IMR-90 (cell line): Measurements from ENCODE around the gene ZDHHC14. TPM values are rescaled to one million over a fixed set of nuclear protein-coding genes. Genes with fewer than 3 reads are reported as not detected.
A peak's percentile ranks its signal among the peaks of the same experiment; 100 is the strongest.

Experiments used
- ATAC-seq: fragments of 200-7000 bp; cut with Tn5 transposase; 2 replicates; pipeline ENCODE4 v1.9.1; 2020; ENCODE audit warnings: low read depth, mild to moderate bottlenecking, moderate library complexity
- BruUV-seq: library from RNA; stranded (reverse); fragments of 400-500 nt; replicated peaks from 2 replicates; lab custom pipeline; 2021; lab: Mats Ljungman, UMichigan
- CTCF ChIA-PET: fragments of 300-600 bp; formaldehyde crosslinking; extraction: SDS; loops from one replicate; lab custom pipeline; 2021; ENCODE audit warnings: antibody characterized with exemption; lab: Yijun Ruan, JAX
- POLR2A ChIA-PET: fragments of 300-600 bp; sonication (Branson Sonifier 250); formaldehyde crosslinking; loops from one replicate; lab custom pipeline; 2022; ENCODE audit warnings: antibody characterized with exemption; ENCODE audit not compliant: unreplicated experiment; lab: Charles Lee
- DNase-seq: peaks from one replicate; pipeline ENCODE4 v3.0.0; 2013
- H2AFZ ChIP-seq: replicated peaks from 2 replicates; pipeline ENCODE3; 2013; ENCODE audit warnings: low read length, mild to moderate bottlenecking; ENCODE audit not compliant: poor library complexity
- H2AK5ac ChIP-seq: 2 replicates; pipeline ENCODE4 v1.6.1; 2013; ENCODE audit warnings: low read depth, low read length, inconsistent platforms
- H2AK9ac ChIP-seq: replicated peaks from 2 replicates; pipeline ENCODE3; 2013; ENCODE audit warnings: mild to moderate bottlenecking, low read depth, low read length, moderate library complexity; ENCODE audit not compliant: poor library complexity
- H2BK120ac ChIP-seq: 2 replicates; pipeline ENCODE4 v1.6.1; 2013; ENCODE audit warnings: low read depth, low read length, inconsistent platforms
- H2BK15ac ChIP-seq: 3 replicates; pipeline ENCODE4 v1.6.1; 2013; ENCODE audit warnings: low read depth, low read length, inconsistent platforms
- H2BK20ac ChIP-seq: 2 replicates; pipeline ENCODE4 v1.6.1; 2013; ENCODE audit warnings: low read depth, mild to moderate bottlenecking, inconsistent platforms, low read length, moderate library complexity
- H2BK5ac ChIP-seq: 2 replicates; pipeline ENCODE4 v1.6.1; 2013; ENCODE audit warnings: mild to moderate bottlenecking, low read depth, low read length, inconsistent platforms; ENCODE audit not compliant: poor library complexity, severe bottlenecking
- H3K14ac ChIP-seq: replicated peaks from 2 replicates; pipeline ENCODE4 v1.6.1; 2013; ENCODE audit warnings: low read depth, low read length, inconsistent platforms
- H3K18ac ChIP-seq: 2 replicates; pipeline ENCODE4 v1.6.1; 2013; ENCODE audit warnings: low read depth, low read length, control low read depth
- H3K23ac ChIP-seq: 2 replicates; pipeline ENCODE4 v1.6.1; 2013; ENCODE audit warnings: low read depth, low read length, inconsistent platforms
- H3K27ac ChIP-seq: 2 replicates; pipeline ENCODE4 v1.5.1; 2013; ENCODE audit warnings: mild to moderate bottlenecking, control low read depth, low read length; ENCODE audit not compliant: insufficient read depth
- H3K27me3 ChIP-seq: 2 replicates; pipeline ENCODE4 v1.6.1; 2013; ENCODE audit warnings: low read length; ENCODE audit not compliant: control insufficient read depth, insufficient read depth
- H3K36me3 ChIP-seq: 2 replicates; pipeline ENCODE4 v1.6.1; 2013; ENCODE audit warnings: low read length, mixed read lengths; ENCODE audit not compliant: control insufficient read depth, insufficient read depth
- H3K4ac ChIP-seq: 2 replicates; pipeline ENCODE4 v1.6.1; 2013; ENCODE audit warnings: low read depth, low read length, inconsistent platforms
- H3K4me1 ChIP-seq: 2 replicates; pipeline ENCODE4 v1.6.1; 2013; ENCODE audit warnings: low read length, mixed read lengths; ENCODE audit not compliant: control insufficient read depth, insufficient read depth
- H3K4me2 ChIP-seq: 2 replicates; pipeline ENCODE4 v1.6.1; 2013; ENCODE audit warnings: low read depth, mild to moderate bottlenecking, control low read depth, low read length, moderate library complexity
- H3K4me3 ChIP-seq: 2 replicates; pipeline ENCODE4 v1.5.1; 2013; ENCODE audit warnings: low read depth, mild to moderate bottlenecking, control low read depth, low read length, moderate library complexity; ENCODE audit not compliant: insufficient read depth
- H3K56ac ChIP-seq: 2 replicates; pipeline ENCODE4 v1.6.1; 2013; ENCODE audit warnings: low read length, inconsistent platforms; ENCODE audit not compliant: insufficient read depth; ENCODE audit errors: extremely low read depth
- H3K79me1 ChIP-seq, 2 experiments: 2 replicates each; pipeline ENCODE4 v1.6.1; 2013; ENCODE audit warnings: low read length in 2 of 2, inconsistent platforms in 1 of 2, low read depth in 1 of 2
- H3K9ac ChIP-seq: 2 replicates; pipeline ENCODE4 v1.6.1; 2013; ENCODE audit warnings: low read depth, low read length, control low read depth
- H3K9me1 ChIP-seq: 2 replicates; pipeline ENCODE4 v1.6.1; 2013; ENCODE audit warnings: low read length, inconsistent platforms; ENCODE audit not compliant: insufficient read depth
- H3K9me3 ChIP-seq: 2 replicates; pipeline ENCODE4 v1.6.1; 2013; ENCODE audit warnings: low read length; ENCODE audit not compliant: control insufficient read depth, insufficient read depth
- H4K20me1 ChIP-seq: 2 replicates; pipeline ENCODE4 v1.6.1; 2013; ENCODE audit warnings: low read length, inconsistent platforms; ENCODE audit not compliant: insufficient read depth
- H4K5ac ChIP-seq: 2 replicates; pipeline ENCODE4 v1.6.1; 2013; ENCODE audit warnings: mild to moderate bottlenecking, low read depth, low read length, control low read depth
- H4K8ac ChIP-seq, 2 experiments: 2 replicates each; pipeline ENCODE4 v1.6.1; 2013; ENCODE audit warnings: low read depth in 2 of 2, low read length in 2 of 2, control low read depth in 1 of 2, inconsistent platforms in 1 of 2
- H4K91ac ChIP-seq: 2 replicates; pipeline ENCODE4 v1.6.1; 2013; ENCODE audit warnings: low read depth, low read length, inconsistent platforms; ENCODE audit not compliant: insufficient read depth
- MAZ ChIP-seq: IDR thresholded peaks from 2 replicates; pipeline ENCODE4 v1.6.1; 2012; ENCODE audit warnings: low read depth, mild to moderate bottlenecking, low read length, improper control_type of control experiment, moderate library complexity, borderline replicate concordance
- RAD21 ChIP-seq: IDR thresholded peaks from 2 replicates; pipeline ENCODE4 v1.6.1; 2012; ENCODE audit warnings: low read length, improper control_type of control experiment
- RCOR1 ChIP-seq: IDR thresholded peaks from 2 replicates; pipeline ENCODE4 v1.6.1; 2012; ENCODE audit warnings: mild to moderate bottlenecking, low read length, improper control_type of control experiment; ENCODE audit not compliant: insufficient replicate concordance
- RFX5 ChIP-seq: IDR thresholded peaks from 2 replicates; pipeline ENCODE4 v1.8.0; 2012; ENCODE audit warnings: low read depth, mild to moderate bottlenecking, low read length, moderate library complexity
- SMC3 ChIP-seq: fragments of 150-350 bp; IDR thresholded peaks from 2 replicates; pipeline ENCODE4 v1.6.1; 2016; ENCODE audit warnings: low read depth, mild to moderate bottlenecking, antibody characterized with exemption, low read length, moderate library complexity
- WGBS, 2 experiments: methylation state at CpG; one replicate each; pipeline versions ENCODE4 v1.1.5 to v1.1.7; 2013; ENCODE audit warnings: missing lambda C conversion rate in 2 of 2; ENCODE audit not compliant: insufficient read length in 1 of 2; ENCODE audit errors: extremely low coverage in 2 of 2; 5-methylcytosine and 5-hydroxymethylcytosine counted together
- dilution Hi-C: fragments of 300-500 bp; cut with HindIII; formaldehyde crosslinking; loops from one replicate; pipeline ENCODE4 v1.14.3; 2018; ENCODE audit warnings: low sequenced_read_pairs; ENCODE audit not compliant: unreplicated experiment
- in situ Hi-C: fragments of 300-500 bp; cut with MboI; formaldehyde crosslinking; loops from 3 replicates; pipeline ENCODE4 v1.14.3; 2019; ENCODE audit warnings: low sequenced_read_pairs, inconsistent platforms, mixed read lengths
- intact Hi-C: fragments of 100-400 bp; cut with micrococcal nuclease; formaldehyde crosslinking; loops from 2 replicates; pipeline ENCODE4 v1.10.0; 2022
- polyA plus RNA-seq, 3 experiments: library from polyadenylated mRNA; depleted of rRNA; stranded (reverse); fragments of >200 nt; gene quantifications; 2 replicates each; pipeline ENCODE4 v1.2.3, GENCODE V29; 2012; ENCODE audit warnings: low replicate concordance in 1 of 3
- total RNA-seq: library from RNA; depleted of rRNA; stranded (reverse); fragments of >200 nt; gene quantifications from 2 replicates; pipeline ENCODE4 v1.2.3, GENCODE V29; 2012
- TF ChIP-seq, protein P1 (sequence below): conservative IDR thresholded peaks from 2 replicates; pipeline ENCODE4 v1.5.1; 2012; ENCODE audit warnings: mild to moderate bottlenecking, low read depth, low read length, improper control_type of control experiment

The ZDHHC14 gene
- total and polyA plus RNA-seq, 2 of the 4 experiments (the other 2 are of a cell fraction) = 0.90 to 2.0 TPM

DNA sequence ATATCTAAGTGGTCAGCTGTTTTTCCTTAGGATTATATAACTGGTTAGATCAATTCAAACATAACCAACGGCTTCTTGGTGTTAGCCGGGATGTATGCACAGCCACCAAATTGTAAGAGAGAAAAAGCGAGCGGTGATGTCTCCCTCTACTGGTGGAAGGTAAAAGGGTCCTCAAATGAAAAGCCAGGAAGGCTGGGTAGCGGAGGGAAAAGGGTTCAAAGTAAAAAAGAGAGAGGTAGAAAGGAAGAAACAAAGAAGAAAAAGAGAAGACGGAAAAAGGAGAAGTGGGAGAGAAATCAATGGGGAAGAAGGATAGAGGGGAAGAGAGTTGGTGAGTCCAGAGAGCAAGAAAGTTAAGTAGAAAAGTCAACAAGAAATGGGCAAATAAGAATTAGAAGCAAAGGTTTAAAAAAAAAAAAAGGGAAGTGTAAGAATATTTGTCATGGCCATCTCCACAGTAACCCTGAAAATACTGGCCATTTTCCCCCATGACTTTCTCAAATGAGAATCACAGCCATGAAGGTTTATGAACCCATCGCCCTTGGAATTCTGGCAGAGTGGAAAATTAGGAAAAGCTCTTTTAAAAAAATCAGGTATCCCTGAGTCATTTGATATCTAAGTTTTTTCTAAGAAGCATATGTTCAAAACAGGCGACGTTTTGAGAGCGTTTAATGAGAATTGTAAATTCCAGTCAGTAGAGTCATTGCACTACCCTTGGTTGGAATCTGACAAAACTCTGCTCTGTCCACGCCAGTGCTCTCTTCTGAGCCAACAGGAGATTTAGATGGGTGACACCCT is 286.4 kb downstream of the ZDHHC14 start:
- no peak overlapping the region for H4K5ac ChIP-seq
- DNase-seq (peak; percentile 70), ATAC-seq (peak; percentile 45)
- no peak overlapping the region for H2AFZ ChIP-seq
- no peaks in the 10 kb centered on the region for H3K79me1 ChIP-seq
- no peak overlapping the region for H2BK5ac ChIP-seq
- no peak overlapping the region for H4K8ac ChIP-seq
- H2AK5ac ChIP-seq = no peak overlapping the region
- 50% methylated on average over 4 of the region's 11 CpGs; no CpG with 5 or more reads in 1 of the 2 experiments for WGBS, 2 experiments
- no TSS peak for BruUV-seq
- H3K36me3 ChIP-seq = no peaks in the 10 kb centered on the region
- H3K4me2 ChIP-seq = no peak overlapping the region
- no peak overlapping the region for H4K91ac ChIP-seq
- no peak overlapping the region for H2AK9ac ChIP-seq
- no peak overlapping the region for H3K4me3 ChIP-seq
- intact Hi-C loops (loop anchor here (1.0 to 10.0 kb wide), 4 partner anchors 87 to 353 kb away; no protein-coding TSS in a partner anchor), in situ Hi-C loops (loop anchor here (5.0 kb wide), 1 partner anchor 355 kb away; no protein-coding TSS in a partner anchor), dilution Hi-C loops (no loop called here)
- H3K4ac ChIP-seq = no peak overlapping the region
- H3K4me1 ChIP-seq = peaks cover 10% of the 10 kb centered on the region; the same call in 1 of the 2 replicates
- H3K27me3 ChIP-seq = no peaks in the 10 kb centered on the region
- CTCF ChIA-PET = interaction anchor here (0.6 to 2.2 kb wide), 12 partner anchors 16 to 352 kb away, joined by 3 to 15 read pairs (median 5); no protein-coding TSS in a partner anchor
- no peak overlapping the region for H3K23ac ChIP-seq
- H3K27ac ChIP-seq = no peak overlapping the region
- no peak overlapping the region for H2BK15ac ChIP-seq
- H3K9me1 ChIP-seq = no peaks in the 10 kb centered on the region; the same call in 1 of the 2 replicates
- TF ChIP-seq RCOR1 = no peak
- no peak for TF ChIP-seq MAZ
- TF ChIP-seq, protein P1, sequence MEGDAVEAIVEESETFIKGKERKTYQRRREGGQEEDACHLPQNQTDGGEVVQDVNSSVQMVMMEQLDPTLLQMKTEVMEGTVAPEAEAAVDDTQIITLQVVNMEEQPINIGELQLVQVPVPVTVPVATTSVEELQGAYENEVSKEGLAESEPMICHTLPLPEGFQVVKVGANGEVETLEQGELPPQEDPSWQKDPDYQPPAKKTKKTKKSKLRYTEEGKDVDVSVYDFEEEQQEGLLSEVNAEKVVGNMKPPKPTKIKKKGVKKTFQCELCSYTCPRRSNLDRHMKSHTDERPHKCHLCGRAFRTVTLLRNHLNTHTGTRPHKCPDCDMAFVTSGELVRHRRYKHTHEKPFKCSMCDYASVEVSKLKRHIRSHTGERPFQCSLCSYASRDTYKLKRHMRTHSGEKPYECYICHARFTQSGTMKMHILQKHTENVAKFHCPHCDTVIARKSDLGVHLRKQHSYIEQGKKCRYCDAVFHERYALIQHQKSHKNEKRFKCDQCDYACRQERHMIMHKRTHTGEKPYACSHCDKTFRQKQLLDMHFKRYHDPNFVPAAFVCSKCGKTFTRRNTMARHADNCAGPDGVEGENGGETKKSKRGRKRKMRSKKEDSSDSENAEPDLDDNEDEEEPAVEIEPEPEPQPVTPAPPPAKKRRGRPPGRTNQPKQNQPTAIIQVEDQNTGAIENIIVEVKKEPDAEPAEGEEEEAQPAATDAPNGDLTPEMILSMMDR = peak; percentile 84
- peak; percentile 83 for TF ChIP-seq SMC3
- TF ChIP-seq RFX5 = no peak
- TF ChIP-seq RAD21 = peak; percentile 86
- H3K14ac ChIP-seq = no peak overlapping the region
- H4K20me1 ChIP-seq = no peaks in the 10 kb centered on the region
- POLR2A ChIA-PET = no interaction called here
- H2BK120ac ChIP-seq = no peak overlapping the region
- H3K56ac ChIP-seq = no peak overlapping the region
- no peaks in the 10 kb centered on the region for H3K9me3 ChIP-seq
- no peak overlapping the region for H2BK20ac ChIP-seq
- H3K18ac ChIP-seq = no peak overlapping the region
- no peak overlapping the region for H3K9ac ChIP-seq
